A549 (cell line): ENCODE measurements around the gene L3MBTL4.

Experiments
- CTCF ChIP-seq: fragments of >200 bp; sonication (Bioruptor Twin); formaldehyde crosslinking; IDR thresholded peaks from 3 replicates; pipeline ENCODE4 v1.5.1; 2016
- REST ChIP-seq: fragments of 200-600 bp; sonication (generic); IDR thresholded peaks from 2 replicates; pipeline ENCODE4 v1.6.1; 2016; ENCODE audit warnings: antibody characterized with exemption, mild to moderate bottlenecking, moderate library complexity

GRCh38 chr18:6107794-6108193 lies 306.9 kb downstream of the L3MBTL4 start:
- TF ChIP-seq CTCF (no peak), REST (no peak)
